AG04450 (cell line): ENCODE data around the gene OMP. TPM values are rescaled to one million over a fixed set of nuclear protein-coding genes. Genes with fewer than 3 reads are reported as not detected.
A peak's percentile ranks its signal among the peaks of the same experiment; 100 is the strongest.

ENCODE experiments used
- CTCF ChIA-PET: fragments of 300-600, 350-600 bp; formaldehyde crosslinking; extraction: SDS; loops from one replicate; lab custom pipeline; 2022; ENCODE audit warnings: antibody characterized with exemption, inconsistent platforms; lab: Charles Lee
- POLR2A ChIA-PET: fragments of 350-600 bp; formaldehyde crosslinking; extraction: SDS; loops from one replicate; lab custom pipeline; 2021; ENCODE audit warnings: antibody characterized with exemption, inconsistent platforms; lab: Yijun Ruan, JAX
- DNase-seq: peaks from one replicate; pipeline ENCODE4 v3.0.0-alpha.2; 2011; ENCODE audit warnings: low read depth, low spot score
- H3K27ac ChIP-seq: one replicate; pipeline ENCODE4 v1.5.1; 2012; ENCODE audit warnings: low read depth, low read length, control low read depth
- H3K27me3 ChIP-seq: one replicate; pipeline ENCODE4 v1.6.0; 2012; ENCODE audit warnings: low read length; ENCODE audit not compliant: control insufficient read depth, insufficient read depth
- H3K4me3 ChIP-seq: 2 replicates; pipeline ENCODE4 v1.5.1; 2011; ENCODE audit warnings: mild to moderate bottlenecking, low read depth, low read length, control low read depth
- H3K9me3 ChIP-seq: 2 replicates; pipeline ENCODE4 v1.5.1; 2012; ENCODE audit warnings: low read length; ENCODE audit not compliant: control insufficient read depth, insufficient read depth
- CTCF ChIP-seq: IDR thresholded peaks from 2 replicates; pipeline ENCODE4 v1.5.1; 2011; ENCODE audit warnings: low read depth, low read length, control low read depth, inconsistent platforms
- polyA plus RNA-seq: library from polyadenylated mRNA; depleted of rRNA; stranded (reverse); fragments of >200 nt; gene quantifications from 2 replicates; pipeline ENCODE4 v1.2.3, GENCODE V29; 2011

Gene OMP
- polyA plus RNA-seq, 1 experiment = not detected

DNA sequence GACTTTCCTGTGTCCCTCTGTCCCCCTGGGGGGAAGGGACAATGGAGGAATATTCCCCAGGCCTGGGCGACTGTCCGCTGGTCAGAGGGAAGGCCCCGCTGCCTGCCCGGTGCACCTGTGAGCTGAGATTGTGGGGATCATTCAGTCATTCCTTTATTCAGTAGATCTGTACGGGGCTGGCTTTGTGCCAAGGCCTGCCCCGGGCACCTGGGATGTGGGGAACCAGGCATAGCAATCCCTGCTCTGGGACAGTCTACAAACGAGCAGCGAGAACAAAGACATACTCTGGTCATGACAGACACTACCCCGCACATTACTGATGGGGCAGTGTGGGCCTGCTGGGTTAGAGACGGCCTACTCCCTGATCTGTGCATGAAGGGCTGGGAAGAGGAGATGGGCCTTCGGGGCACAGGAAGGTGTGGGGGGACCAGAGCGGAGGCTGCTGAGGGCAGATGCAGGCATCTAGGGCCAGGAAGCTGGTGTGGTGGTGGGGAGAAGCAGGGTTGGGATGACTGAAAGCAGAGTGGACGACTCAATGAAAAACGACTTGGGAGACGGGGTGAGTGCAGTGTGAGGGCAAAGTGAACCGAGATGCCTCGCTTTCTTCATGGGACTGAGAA, 23.6 kb downstream of the OMP start:
- Histone ChIP-seq H3K27ac (no peak overlapping the region), H3K4me3 (no peak overlapping the region), H3K27me3 (no peaks in the 10 kb centered on the region), H3K9me3 (no peaks in the 10 kb centered on the region)
- ChIA-PET POLR2A (interaction anchor here (0.5 kb wide), 1 partner anchor 431 kb away, joined by 3 read pairs; no protein-coding TSS in a partner anchor), CTCF (interaction anchor here (0.9 to 4.1 kb wide), 18 partner anchors 12 to 493 kb away, joined by 3 to 62 read pairs (median 7); no protein-coding TSS in a partner anchor)
- TF ChIP-seq CTCF = no peak
- DNase-seq = no peak

DNA sequence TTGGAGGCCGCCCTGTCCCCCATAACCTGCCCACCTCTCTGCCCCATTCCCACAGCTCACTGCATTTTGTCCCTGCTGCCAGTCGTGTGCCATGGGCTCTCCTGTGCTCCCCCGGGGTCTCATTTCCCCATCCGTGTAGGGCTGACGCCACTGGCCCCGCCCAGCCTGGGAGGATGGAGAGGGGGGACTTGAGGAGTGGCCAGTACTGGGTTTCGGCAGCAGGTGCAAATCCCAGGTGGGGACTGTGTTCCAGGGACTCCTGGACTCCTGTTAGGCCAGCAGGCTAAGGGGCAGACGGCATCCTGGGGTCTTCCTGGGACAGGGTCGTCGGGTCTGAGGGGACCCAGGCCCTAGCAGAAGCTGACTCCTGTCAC, 24.2 kb downstream of the OMP start:
- Histone ChIP-seq H3K9me3 (no peaks in the 10 kb centered on the region), H3K27ac (no peak overlapping the region), H3K4me3 (peak overlapping the region; percentile 59), H3K27me3 (no peaks in the 10 kb centered on the region)
- no peak for DNase-seq
- no peak for TF ChIP-seq CTCF
- POLR2A ChIA-PET = interaction anchor here (0.5 to 0.6 kb wide), 3 partner anchors 79 to 706 kb away, joined by 3 to 5 read pairs (median 4); no protein-coding TSS in a partner anchor
- CTCF ChIA-PET = interaction anchor here (0.7 to 4.1 kb wide), 29 partner anchors 10 to 493 kb away, joined by 3 to 62 read pairs (median 5); no protein-coding TSS in a partner anchor

- Histone ChIP-seq H3K9me3 (no peaks in the 10 kb centered on the region), H3K4me3 (peak overlapping the region; percentile 59), H3K27ac (no peak overlapping the region), H3K27me3 (no peaks in the 10 kb centered on the region)
- TF ChIP-seq CTCF = peak; percentile 100
- DNase-seq = no peak
- ChIA-PET CTCF (interaction anchor here (0.7 to 4.1 kb wide), 32 partner anchors 9 to 492 kb away, joined by 3 to 62 read pairs (median 5); no protein-coding TSS in a partner anchor), POLR2A (interaction anchor here (0.5 to 0.9 kb wide), 3 partner anchors 80 to 706 kb away, joined by 3 to 5 read pairs (median 4); no protein-coding TSS in a partner anchor)
These were observed 24.7 kb downstream of the OMP start for GRCh38 chr11:77127235-77127911.

- no peak within 1 kb of the TSS for H3K27ac ChIP-seq
These were observed 25.5 kb downstream of the OMP start, which contains the start of gene MYO7A for GRCh38 chr11:77127920-77128691. Gene MYO7A (plus strand): TSS chr11:77128246. CDS start chr11:77130635, 2,389 bp downstream.

More at GRCh38 chr11:77127920-77128691, 25.5 kb downstream of the OMP start, which contains the start of gene MYO7A:
- Histone ChIP-seq H3K4me3 (peak within 1 kb of the TSS; percentile 59), H3K27me3 (no peaks in the 10 kb centered on the region), H3K9me3 (peaks cover 4% of the 10 kb centered on the region; the same call in 1 of the 2 replicates)
- POLR2A ChIA-PET = interaction anchor here (0.9 kb wide), 1 partner anchor 434 kb away, joined by 3 read pairs; no protein-coding TSS in a partner anchor
- no peak for DNase-seq
- CTCF ChIA-PET = interaction anchor here (0.7 to 4.1 kb wide), 24 partner anchors 9 to 491 kb away, joined by 3 to 62 read pairs (median 6); no protein-coding TSS in a partner anchor
- TF ChIP-seq CTCF = no peak
